HepG2 (cell line): Measurements from ENCODE around the gene TPRN. TPM values are rescaled to one million over a fixed set of nuclear protein-coding genes. Genes with fewer than 3 reads are reported as not detected.

Experiments used
- ARID3A ChIP-seq: IDR thresholded peaks from 2 replicates; pipeline ENCODE4 v1.6.1; 2012; ENCODE audit warnings: low read depth, low read length, improper control_type of control experiment
- BCL6 ChIP-seq: IDR thresholded peaks from 2 replicates; pipeline ENCODE4 v1.6.1; 2016; ENCODE audit warnings: missing genetic modification reagents, missing compliant biosample characterization
- CBX1 ChIP-seq: IDR thresholded peaks from one replicate; pipeline ENCODE4 v1.6.1; 2016; ENCODE audit warnings: antibody characterized with exemption, low read depth
- FIP1L1 ChIP-seq: fragments of 200-400 bp; formaldehyde crosslinking; IDR thresholded peaks from 2 replicates; pipeline ENCODE4 v1.6.1; 2018; ENCODE audit warnings: low read depth, mild to moderate bottlenecking, low read length, moderate library complexity, borderline replicate concordance; ENCODE audit not compliant: insufficient read depth
- HNRNPK ChIP-seq: fragments of 200-400 bp; formaldehyde crosslinking; IDR thresholded peaks from 2 replicates; pipeline ENCODE4 v1.6.1; 2018; ENCODE audit warnings: low read length, low read depth, moderate library complexity, mild to moderate bottlenecking; ENCODE audit not compliant: poor library complexity, severe bottlenecking
- JUND ChIP-seq: sonication (generic); formaldehyde crosslinking; IDR thresholded peaks from 2 replicates; pipeline ENCODE4 v1.8.0; 2022; ENCODE audit warnings: mild to moderate bottlenecking, missing genetic modification reagents
- RFX5 ChIP-seq: IDR thresholded peaks from 2 replicates; pipeline ENCODE4 v1.6.1; 2011; ENCODE audit warnings: low read depth, low read length, improper control_type of control experiment
- SNAPC2 ChIP-seq: sonication (generic); formaldehyde crosslinking; IDR thresholded peaks from 2 replicates; pipeline ENCODE4 v1.8.1; 2022; ENCODE audit warnings: mild to moderate bottlenecking, missing genetic modification reagents
- SNAPC4 ChIP-seq: sonication (generic); formaldehyde crosslinking; IDR thresholded peaks from 2 replicates; pipeline ENCODE4 v1.4.0; 2020; ENCODE audit warnings: mild to moderate bottlenecking, missing genetic modification reagents
- SP4 ChIP-seq: sonication (generic); formaldehyde crosslinking; IDR thresholded peaks from 2 replicates; pipeline ENCODE4 v1.8.1; 2023; ENCODE audit warnings: mild to moderate bottlenecking, missing genetic modification reagents
- SRSF1 ChIP-seq: fragments of 200-400 bp; formaldehyde crosslinking; optimal IDR thresholded peaks from 2 replicates; pipeline ENCODE3; 2017; ENCODE audit warnings: mild to moderate bottlenecking, low read depth, low read length, moderate library complexity
- STAT6 ChIP-seq: sonication (generic); formaldehyde crosslinking; IDR thresholded peaks from 2 replicates; pipeline ENCODE4 v1.4.0; 2020; ENCODE audit warnings: missing genetic modification reagents, mild to moderate bottlenecking, borderline replicate concordance
- TERF1 ChIP-seq: sonication (generic); formaldehyde crosslinking; IDR thresholded peaks from 2 replicates; pipeline ENCODE4 v1.8.0; 2022; ENCODE audit warnings: mild to moderate bottlenecking, missing genetic modification reagents, moderate library complexity
- XRCC5 ChIP-seq: fragments of 200-400 bp; formaldehyde crosslinking; optimal IDR thresholded peaks from 2 replicates; pipeline ENCODE3; 2017; ENCODE audit warnings: mild to moderate bottlenecking, low read length
- ZNF180 ChIP-seq: sonication (generic); formaldehyde crosslinking; IDR thresholded peaks from 2 replicates; pipeline ENCODE4 v1.4.0; 2020; ENCODE audit warnings: low read depth, missing genetic modification reagents, borderline replicate concordance
- ZNF570 ChIP-seq: sonication (generic); formaldehyde crosslinking; IDR thresholded peaks from 2 replicates; pipeline ENCODE4 v1.4.0; 2020; ENCODE audit warnings: mild to moderate bottlenecking, missing genetic modification reagents, borderline replicate concordance
- ZNF670 ChIP-seq: sonication (generic); formaldehyde crosslinking; IDR thresholded peaks from 2 replicates; pipeline ENCODE4 v1.8.0; 2022; ENCODE audit warnings: mild to moderate bottlenecking, missing genetic modification reagents, borderline replicate concordance
- ZNF737 ChIP-seq: sonication (generic); formaldehyde crosslinking; IDR thresholded peaks from 2 replicates; pipeline ENCODE4 v1.5.0; 2020; ENCODE audit warnings: missing genetic modification reagents, mild to moderate bottlenecking, borderline replicate concordance
- polyA plus RNA-seq, 8 experiments: library from polyadenylated mRNA; depleted of rRNA in 3 of 8; stranded (reverse) in 7 of 8; unstranded in 1 of 8; fragments of >200 nt; fragmentation: Illumina TruSeq in 4 of 8; extraction: Trizol in 4 of 8; gene quantifications; 2 replicates each; pipeline versions ENCODE4 v1.2.1 to v1.2.3, GENCODE V29; 2011 to 2016; ENCODE audit warnings: low read depth in 4 of 8, missing spikeins in 1 of 8, mixed read lengths in 1 of 8; ENCODE audit not compliant: insufficient read depth in 1 of 8
- total RNA-seq, 5 experiments: library from RNA; depleted of rRNA; stranded (reverse); fragments of >200 nt; fragmentation: Illumina TruSeq; extraction: Trizol; gene quantifications; 2 replicates each; pipeline ENCODE4 v1.2.3, GENCODE V29; 2016; ENCODE audit warnings: low read depth in 1 of 5

Gene TPRN
- total and polyA plus RNA-seq, 2 of the 13 experiments (the other 11 are each of a cell fraction or from before 2014, with no cell fraction given) = 10.1 to 19.2 TPM

- TF ChIP-seq BCL6 (CRISPR knock-in tag) (no peak; the same call in 1 of the 2 replicates), SNAPC2 (CRISPR knock-in tag) (no peak), ZNF570 (CRISPR knock-in tag) (no peak), SNAPC4 (CRISPR knock-in tag) (peak; percentile 42; the same call in 1 of the 2 replicates), TERF1 (no peak), CBX1 (peak; percentile 81), HNRNPK (peak; percentile 50), SRSF1 (peak; percentile 97), ZNF737 (CRISPR knock-in tag) (no peak), JUND (CRISPR knock-in tag) (no peak), ARID3A (no peak), ZNF670 (CRISPR knock-in tag) (no peak), ZNF180 (CRISPR knock-in tag) (no peak), FIP1L1 (0 out of 2 replicates have a peak, but pooled peaks have one; percentile 77), STAT6 (CRISPR knock-in tag) (peak; percentile 49; the same call in 1 of the 2 replicates), SP4 (CRISPR knock-in tag) (peak; percentile 65), XRCC5 (peak; percentile 99), RFX5 (no peak)
Observed at GRCh38 chr9:137236238-137236935, 35.8 kb upstream of the TPRN start (continued).
